Testis (tissue), 2 donors: ENCODE measurements around the gene TMEM232.

ENCODE experiments used
- CTCF ChIP-seq, 3 experiments: fragments of 450-650 bp in 2 of 3; fragments of 200-600 bp in 1 of 3; sonication (generic) in 1 of 3; IDR thresholded peaks; one replicate each; pipeline ENCODE4 v1.5.1; 2016 to 2019; ENCODE audit warnings: antibody characterized with exemption in 3 of 3, mild to moderate bottlenecking in 2 of 3, moderate library complexity in 1 of 3
- POLR2A ChIP-seq: fragments of 450-650 bp; IDR thresholded peaks from one replicate; pipeline ENCODE4 v1.6.1; 2017; ENCODE audit warnings: antibody characterized with exemption, mild to moderate bottlenecking, moderate library complexity

DNA sequence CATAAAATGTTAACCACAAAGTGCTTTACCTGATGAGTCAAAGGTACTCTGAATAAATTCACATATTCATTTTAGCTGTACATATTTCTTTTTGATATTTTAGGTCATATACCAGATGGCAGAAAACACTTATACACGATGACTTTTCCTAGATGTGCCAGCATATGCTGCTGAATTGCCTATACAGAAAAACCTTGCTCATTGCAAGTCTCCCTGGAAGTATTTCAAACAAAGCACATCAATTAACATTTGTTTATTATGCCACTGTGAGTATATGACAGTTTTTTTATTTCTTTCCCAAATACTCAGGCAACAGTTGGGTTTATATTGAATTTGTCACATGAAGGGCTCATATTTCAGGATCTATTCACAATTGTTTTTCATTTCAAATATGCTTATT is 180.8 kb downstream of the TMEM232 start:
- TF ChIP-seq POLR2A (no peak), CTCF (IDR thresholded peaks at IDR 0.05) (no peak)
